Neural progenitor cell (in vitro differentiated cells): Measurements from ENCODE around the gene FLT4.
"Not testable (repeated sequence)": the region's sequence is repeated elsewhere in the genome, so short reads cannot be mapped to it uniquely, and the experiment has no call there.

Experiments
- EZH2 ChIP-seq: fragments of 200-600 bp; sonication (generic); IDR thresholded peaks from 2 replicates; pipeline ENCODE4 v1.6.1; 2017; ENCODE audit warnings: antibody characterized with exemption, mild to moderate bottlenecking, moderate library complexity
- EZH2phosphoT487 ChIP-seq: fragments of 200-600 bp; sonication (generic); IDR thresholded peaks from 2 replicates; pipeline ENCODE4 v1.6.1; 2017; ENCODE audit warnings: antibody characterized with exemption
- TF ChIP-seq, protein P1 (sequence below): fragments of 200-600 bp; sonication (generic); IDR thresholded peaks from 2 replicates; pipeline ENCODE4 v1.5.1; 2017; ENCODE audit warnings: antibody characterized with exemption, mild to moderate bottlenecking

DNA sequence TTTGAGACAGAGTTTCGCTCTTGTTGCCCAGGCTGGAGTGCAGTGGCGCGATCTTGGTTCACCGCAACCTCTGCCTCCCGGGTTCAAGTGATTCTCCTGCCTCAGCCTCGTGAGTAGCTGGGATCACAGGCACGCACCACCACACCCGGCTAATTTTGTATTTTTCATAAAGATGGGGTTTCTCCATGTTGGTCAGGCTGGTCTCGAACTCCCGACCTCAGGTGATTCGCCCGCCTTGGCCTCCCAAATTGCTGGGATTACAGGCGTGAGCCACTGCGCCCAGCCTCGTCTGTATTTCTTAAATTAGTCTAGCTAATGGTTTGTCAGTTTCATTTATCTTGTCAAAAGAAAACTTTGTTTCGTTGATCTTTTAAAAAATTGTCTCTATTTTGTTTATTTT, 5.8 kb upstream of the FLT4 start:
- TF ChIP-seq, protein P1, sequence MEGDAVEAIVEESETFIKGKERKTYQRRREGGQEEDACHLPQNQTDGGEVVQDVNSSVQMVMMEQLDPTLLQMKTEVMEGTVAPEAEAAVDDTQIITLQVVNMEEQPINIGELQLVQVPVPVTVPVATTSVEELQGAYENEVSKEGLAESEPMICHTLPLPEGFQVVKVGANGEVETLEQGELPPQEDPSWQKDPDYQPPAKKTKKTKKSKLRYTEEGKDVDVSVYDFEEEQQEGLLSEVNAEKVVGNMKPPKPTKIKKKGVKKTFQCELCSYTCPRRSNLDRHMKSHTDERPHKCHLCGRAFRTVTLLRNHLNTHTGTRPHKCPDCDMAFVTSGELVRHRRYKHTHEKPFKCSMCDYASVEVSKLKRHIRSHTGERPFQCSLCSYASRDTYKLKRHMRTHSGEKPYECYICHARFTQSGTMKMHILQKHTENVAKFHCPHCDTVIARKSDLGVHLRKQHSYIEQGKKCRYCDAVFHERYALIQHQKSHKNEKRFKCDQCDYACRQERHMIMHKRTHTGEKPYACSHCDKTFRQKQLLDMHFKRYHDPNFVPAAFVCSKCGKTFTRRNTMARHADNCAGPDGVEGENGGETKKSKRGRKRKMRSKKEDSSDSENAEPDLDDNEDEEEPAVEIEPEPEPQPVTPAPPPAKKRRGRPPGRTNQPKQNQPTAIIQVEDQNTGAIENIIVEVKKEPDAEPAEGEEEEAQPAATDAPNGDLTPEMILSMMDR: not testable (repeated sequence)
- not testable (repeated sequence) for TF ChIP-seq EZH2, EZH2phosphoT487
